HG03097 (cell line): ENCODE data around the gene GRIA3.

Experiments used
- ATAC-seq: cut with Tn5 transposase; IDR thresholded peaks from one replicate; pipeline ENCODE4 v1.9.1; 2021; ENCODE audit not compliant: unreplicated experiment, low FRiP score

GRIA3 gene

GRCh38 chrX:123190096-123190495, 6.0 kb downstream of the GRIA3 start:
- ATAC-seq, result no peak

GRCh38 chrX:123193101-123193500, 9.0 kb downstream of the GRIA3 start:
- ATAC-seq, result no peak

- no peak for ATAC-seq
Observed at GRCh38 chrX:123199338-123199737, 15.3 kb downstream of the GRIA3 start.

- no peak for ATAC-seq
Observed at GRCh38 chrX:123201720-123202119, 17.6 kb downstream of the GRIA3 start.

- no peak for ATAC-seq
Observed at GRCh38 chrX:123202523-123202922, 18.4 kb downstream of the GRIA3 start.

GRCh38 chrX:123203772-123204171, 19.7 kb downstream of the GRIA3 start:
- no peak for ATAC-seq

- no peak for ATAC-seq
Observed at GRCh38 chrX:123206176-123206575, 22.1 kb downstream of the GRIA3 start.

GRCh38 chrX:123210252-123210651, 26.2 kb downstream of the GRIA3 start:
- ATAC-seq, result no peak

- no peak for ATAC-seq
Observed at GRCh38 chrX:123215397-123216089, 31.5 kb downstream of the GRIA3 start.

- no peak for ATAC-seq
Observed at GRCh38 chrX:123217077-123217476, 33.0 kb downstream of the GRIA3 start.

- no peak for ATAC-seq
Observed at GRCh38 chrX:123217728-123218127, 33.6 kb downstream of the GRIA3 start.

GRCh38 chrX:123219916-123220315, 35.8 kb downstream of the GRIA3 start:
- ATAC-seq, result no peak

- no peak for ATAC-seq
Observed at GRCh38 chrX:123222920-123223319, 38.8 kb downstream of the GRIA3 start.

GRCh38 chrX:123223409-123223808, 39.3 kb downstream of the GRIA3 start:
- no peak for ATAC-seq

GRCh38 chrX:123223859-123224258, 39.8 kb downstream of the GRIA3 start:
- ATAC-seq, result no peak

- ATAC-seq, result no peak
Observed at GRCh38 chrX:123230798-123231197, 46.7 kb downstream of the GRIA3 start.

GRCh38 chrX:123236859-123237258, 52.8 kb downstream of the GRIA3 start:
- no peak for ATAC-seq

- no peak for ATAC-seq
Observed at GRCh38 chrX:123237271-123237670, 53.2 kb downstream of the GRIA3 start.

- ATAC-seq, result no peak
Observed at GRCh38 chrX:123254457-123254856, 70.4 kb downstream of the GRIA3 start.

GRCh38 chrX:123256378-123256777, 72.3 kb downstream of the GRIA3 start:
- ATAC-seq, result no peak

GRCh38 chrX:123260920-123261418, 76.9 kb downstream of the GRIA3 start:
- no peak for ATAC-seq

GRCh38 chrX:123263270-123263669, 79.2 kb downstream of the GRIA3 start:
- ATAC-seq, result no peak

GRCh38 chrX:123263747-123264146, 79.7 kb downstream of the GRIA3 start:
- no peak for ATAC-seq
